SU-DHL-6 (cell line): ENCODE data around the gene ASTN1.

Experiments used
- H2AFZ ChIP-seq: fragments of 200-600 bp; sonication (generic); 2 replicates; pipeline ENCODE4 v1.6.1; 2014; ENCODE audit warnings: low read depth, mild to moderate bottlenecking, moderate library complexity, mixed read lengths, antibody characterized with exemption, low read length; ENCODE audit not compliant: severe bottlenecking
- H3F3A ChIP-seq: fragments of 200-600 bp; shearing (Covaris generic); 2 replicates; pipeline ENCODE4 v1.6.0; 2016; ENCODE audit warnings: antibody characterized with exemption, mild to moderate bottlenecking; ENCODE audit not compliant: insufficient read depth
- H3K27ac ChIP-seq: fragments of 200-600 bp; sonication (generic); 2 replicates; pipeline ENCODE4 v1.5.1; 2016; ENCODE audit warnings: low read depth, mild to moderate bottlenecking, low read length, moderate library complexity, mixed read lengths
- H3K27me3 ChIP-seq: fragments of 200-600 bp; sonication (generic), shearing (Covaris generic); 2 replicates; pipeline ENCODE4 v1.6.0; 2014; ENCODE audit warnings: mild to moderate bottlenecking, low read length
- H3K36me3 ChIP-seq: fragments of 200-600 bp; sonication (generic); 2 replicates; pipeline ENCODE4 v1.6.1; 2014; ENCODE audit warnings: mild to moderate bottlenecking, low read length, mixed read lengths
- H3K4me2 ChIP-seq: fragments of 300-600, 200-600 bp; shearing (Covaris generic), sonication (generic); 2 replicates; pipeline ENCODE4 v1.6.0; 2014; ENCODE audit warnings: low read length, low read depth, mild to moderate bottlenecking; ENCODE audit not compliant: poor library complexity, severe bottlenecking
- H3K4me3 ChIP-seq: fragments of 200-600 bp; sonication (generic); 2 replicates; pipeline ENCODE4 v1.5.1; 2014; ENCODE audit warnings: antibody characterized with exemption, low read length, mild to moderate bottlenecking, mixed read lengths; ENCODE audit not compliant: insufficient read depth, poor library complexity, severe bottlenecking
- H3K79me2 ChIP-seq: fragments of 200-600 bp; sonication (generic); 2 replicates; pipeline ENCODE4 v1.6.1; 2014; ENCODE audit warnings: mild to moderate bottlenecking, low read length, moderate library complexity; ENCODE audit not compliant: insufficient read depth
- H3K9ac ChIP-seq: fragments of 200-600 bp; sonication (generic); 2 replicates; pipeline ENCODE4 v1.7.0; 2014; ENCODE audit warnings: mild to moderate bottlenecking, low read length
- H3K9me2 ChIP-seq: fragments of 200-600 bp; sonication (generic); replicated peaks from 2 replicates; pipeline ENCODE4 v1.6.1; 2014; ENCODE audit warnings: low read length; ENCODE audit not compliant: insufficient read depth
- H3K9me3 ChIP-seq: fragments of 200-600 bp; sonication (generic); 2 replicates; pipeline ENCODE4 v1.6.1; 2014; ENCODE audit warnings: low read length, mixed read lengths; ENCODE audit not compliant: insufficient read depth
- H4K20me1 ChIP-seq: fragments of 200-600 bp; sonication (generic); 2 replicates; pipeline ENCODE4 v1.6.1; 2014; ENCODE audit warnings: low read depth, mild to moderate bottlenecking, antibody characterized with exemption, low read length, moderate library complexity, mixed read lengths
- EZH2phosphoT487 ChIP-seq: fragments of 200-600 bp; sonication (generic), shearing (Covaris generic); conservative IDR thresholded peaks from 2 replicates; pipeline ENCODE4 v1.6.1; 2018; ENCODE audit warnings: mild to moderate bottlenecking, antibody characterized with exemption, low read length, moderate library complexity, mixed read lengths
- TF ChIP-seq, protein P1 (sequence below): fragments of 200-600 bp; sonication (generic); IDR thresholded peaks from one replicate; pipeline ENCODE4 v1.5.1; 2017; ENCODE audit warnings: antibody characterized with exemption, mild to moderate bottlenecking, low read length, moderate library complexity; ENCODE audit not compliant: insufficient read depth, poor library complexity, severe bottlenecking

Gene ASTN1

DNA sequence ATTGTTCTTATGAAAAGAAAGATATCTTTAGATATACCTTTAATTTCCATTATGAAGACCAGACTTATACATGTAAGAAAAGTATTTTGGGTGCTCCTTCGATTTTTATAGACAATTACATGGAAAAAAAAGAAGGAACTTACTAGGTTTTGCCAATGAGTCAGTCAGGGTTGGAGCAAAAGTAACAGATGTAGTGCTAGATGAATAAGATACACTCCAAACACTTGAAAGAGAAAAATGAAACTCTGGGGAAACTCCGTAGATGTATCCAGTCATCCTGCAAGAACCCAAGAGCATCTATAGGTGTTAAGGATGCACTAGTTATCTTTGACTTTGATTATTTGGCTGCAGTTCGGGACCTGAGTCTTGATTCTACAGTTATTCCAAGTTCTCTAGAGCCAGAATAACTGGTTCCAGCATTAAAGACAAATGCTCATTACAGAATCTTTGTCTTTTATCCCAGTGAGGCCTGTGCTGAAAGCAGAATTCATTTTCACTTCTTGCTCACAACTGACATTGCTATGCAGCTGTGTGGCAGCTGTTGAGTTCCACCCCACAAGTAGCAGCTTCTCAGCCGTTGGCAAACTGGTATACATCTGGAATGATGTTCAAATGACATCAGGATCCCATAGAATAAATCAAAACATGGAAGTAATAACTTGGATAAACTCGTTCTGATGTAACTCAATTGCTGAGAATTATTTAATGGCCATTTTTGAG is 326.1 kb downstream of the ASTN1 start:
- Histone ChIP-seq H3K36me3 (no peaks in the 10 kb centered on the region), H3K4me3 (no peak overlapping the region), H4K20me1 (no peaks in the 10 kb centered on the region), H3F3A (no peaks in the 10 kb centered on the region), H3K79me2 (no peaks in the 10 kb centered on the region), H2AFZ (no peak overlapping the region), H3K9me3 (no peaks in the 10 kb centered on the region), H3K4me2 (no peak overlapping the region), H3K27me3 (no peaks in the 10 kb centered on the region), H3K27ac (no peak overlapping the region), H3K9me2 (no peaks in the 10 kb centered on the region), H3K9ac (no peak overlapping the region)
- TF ChIP-seq, protein P1, sequence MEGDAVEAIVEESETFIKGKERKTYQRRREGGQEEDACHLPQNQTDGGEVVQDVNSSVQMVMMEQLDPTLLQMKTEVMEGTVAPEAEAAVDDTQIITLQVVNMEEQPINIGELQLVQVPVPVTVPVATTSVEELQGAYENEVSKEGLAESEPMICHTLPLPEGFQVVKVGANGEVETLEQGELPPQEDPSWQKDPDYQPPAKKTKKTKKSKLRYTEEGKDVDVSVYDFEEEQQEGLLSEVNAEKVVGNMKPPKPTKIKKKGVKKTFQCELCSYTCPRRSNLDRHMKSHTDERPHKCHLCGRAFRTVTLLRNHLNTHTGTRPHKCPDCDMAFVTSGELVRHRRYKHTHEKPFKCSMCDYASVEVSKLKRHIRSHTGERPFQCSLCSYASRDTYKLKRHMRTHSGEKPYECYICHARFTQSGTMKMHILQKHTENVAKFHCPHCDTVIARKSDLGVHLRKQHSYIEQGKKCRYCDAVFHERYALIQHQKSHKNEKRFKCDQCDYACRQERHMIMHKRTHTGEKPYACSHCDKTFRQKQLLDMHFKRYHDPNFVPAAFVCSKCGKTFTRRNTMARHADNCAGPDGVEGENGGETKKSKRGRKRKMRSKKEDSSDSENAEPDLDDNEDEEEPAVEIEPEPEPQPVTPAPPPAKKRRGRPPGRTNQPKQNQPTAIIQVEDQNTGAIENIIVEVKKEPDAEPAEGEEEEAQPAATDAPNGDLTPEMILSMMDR, result no peak
- TF ChIP-seq EZH2phosphoT487, result no peak

DNA sequence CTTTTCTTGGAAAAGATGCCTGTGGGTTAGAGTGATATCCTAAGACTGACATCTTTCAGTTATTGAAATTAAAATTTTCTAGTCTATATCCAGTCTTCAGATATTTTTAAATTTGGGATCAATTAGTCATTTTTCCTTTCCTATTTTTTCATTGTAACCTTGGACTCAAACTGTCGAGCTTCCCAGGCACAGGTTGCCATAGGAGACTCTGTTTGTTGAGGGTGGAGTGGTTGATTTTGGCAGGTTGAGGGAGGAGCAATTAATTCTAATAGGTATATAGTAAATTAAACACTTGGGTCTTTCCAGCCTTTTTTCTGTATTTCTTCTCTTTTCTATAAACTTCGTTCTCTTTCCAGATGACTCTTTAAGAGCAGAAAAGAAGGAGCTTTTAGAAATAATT is 326.8 kb downstream of the ASTN1 start:
- no peaks in the 10 kb centered on the region for H3K36me3 ChIP-seq
- H3K79me2 ChIP-seq, result no peaks in the 10 kb centered on the region
- no peaks in the 10 kb centered on the region for H3K9me3 ChIP-seq
- no peak overlapping the region for H3K4me3 ChIP-seq
- H3K4me2 ChIP-seq, result no peak overlapping the region
- H2AFZ ChIP-seq, result no peak overlapping the region
- no peak overlapping the region for H3K9ac ChIP-seq
- no peak for TF ChIP-seq EZH2phosphoT487
- TF ChIP-seq, protein P1, result no peak
- H4K20me1 ChIP-seq, result no peaks in the 10 kb centered on the region
- no peaks in the 10 kb centered on the region for H3K9me2 ChIP-seq
- no peaks in the 10 kb centered on the region for H3F3A ChIP-seq
- no peaks in the 10 kb centered on the region for H3K27me3 ChIP-seq
- H3K27ac ChIP-seq, result no peak overlapping the region

DNA sequence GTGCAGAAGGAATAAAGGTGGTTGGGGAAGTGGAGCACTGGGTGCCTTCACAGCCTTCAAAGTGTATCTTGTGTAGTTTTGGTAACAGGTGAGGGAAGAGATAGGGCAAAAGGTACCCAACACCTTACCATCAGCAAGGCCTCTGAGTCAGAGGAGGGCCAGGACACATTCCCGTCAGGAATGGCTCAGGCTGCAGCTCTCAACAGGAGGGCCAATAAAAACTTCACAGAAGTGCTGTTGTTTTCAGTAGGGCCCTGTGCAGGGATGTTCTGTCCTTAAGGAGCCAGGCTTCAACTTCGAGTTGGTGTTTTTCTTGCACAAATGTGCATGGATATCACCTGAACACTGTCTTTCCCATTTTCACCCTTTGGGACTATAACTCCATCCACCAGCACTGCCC is 333.4 kb downstream of the ASTN1 start:
- Histone ChIP-seq H3K79me2 (no peaks in the 10 kb centered on the region), H3K4me2 (no peak overlapping the region), H3K9ac (no peak overlapping the region), H3K9me3 (no peaks in the 10 kb centered on the region), H3F3A (no peaks in the 10 kb centered on the region), H3K36me3 (no peaks in the 10 kb centered on the region), H4K20me1 (no peaks in the 10 kb centered on the region), H3K4me3 (no peak overlapping the region), H3K27ac (no peak overlapping the region), H3K9me2 (no peaks in the 10 kb centered on the region), H2AFZ (no peak overlapping the region), H3K27me3 (no peaks in the 10 kb centered on the region)
- TF ChIP-seq, protein P1, result no peak
- TF ChIP-seq EZH2phosphoT487, result no peak
